ENCODE measurements around the gene C15orf62.

The C15orf62 gene

GRCh38 chr15:40737048-40737447 lies 32.7 kb upstream of the C15orf62 start:
- H3K4me3 ChIP-seq = no peak overlapping the region
- no peak overlapping the region for H3K27ac ChIP-seq
- no peak for DNase-seq (ENCODE audit: low spot score)
- TF ChIP-seq, protein P1, sequence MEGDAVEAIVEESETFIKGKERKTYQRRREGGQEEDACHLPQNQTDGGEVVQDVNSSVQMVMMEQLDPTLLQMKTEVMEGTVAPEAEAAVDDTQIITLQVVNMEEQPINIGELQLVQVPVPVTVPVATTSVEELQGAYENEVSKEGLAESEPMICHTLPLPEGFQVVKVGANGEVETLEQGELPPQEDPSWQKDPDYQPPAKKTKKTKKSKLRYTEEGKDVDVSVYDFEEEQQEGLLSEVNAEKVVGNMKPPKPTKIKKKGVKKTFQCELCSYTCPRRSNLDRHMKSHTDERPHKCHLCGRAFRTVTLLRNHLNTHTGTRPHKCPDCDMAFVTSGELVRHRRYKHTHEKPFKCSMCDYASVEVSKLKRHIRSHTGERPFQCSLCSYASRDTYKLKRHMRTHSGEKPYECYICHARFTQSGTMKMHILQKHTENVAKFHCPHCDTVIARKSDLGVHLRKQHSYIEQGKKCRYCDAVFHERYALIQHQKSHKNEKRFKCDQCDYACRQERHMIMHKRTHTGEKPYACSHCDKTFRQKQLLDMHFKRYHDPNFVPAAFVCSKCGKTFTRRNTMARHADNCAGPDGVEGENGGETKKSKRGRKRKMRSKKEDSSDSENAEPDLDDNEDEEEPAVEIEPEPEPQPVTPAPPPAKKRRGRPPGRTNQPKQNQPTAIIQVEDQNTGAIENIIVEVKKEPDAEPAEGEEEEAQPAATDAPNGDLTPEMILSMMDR (IDR thresholded peaks at IDR 0.05) = no peak

DNA sequence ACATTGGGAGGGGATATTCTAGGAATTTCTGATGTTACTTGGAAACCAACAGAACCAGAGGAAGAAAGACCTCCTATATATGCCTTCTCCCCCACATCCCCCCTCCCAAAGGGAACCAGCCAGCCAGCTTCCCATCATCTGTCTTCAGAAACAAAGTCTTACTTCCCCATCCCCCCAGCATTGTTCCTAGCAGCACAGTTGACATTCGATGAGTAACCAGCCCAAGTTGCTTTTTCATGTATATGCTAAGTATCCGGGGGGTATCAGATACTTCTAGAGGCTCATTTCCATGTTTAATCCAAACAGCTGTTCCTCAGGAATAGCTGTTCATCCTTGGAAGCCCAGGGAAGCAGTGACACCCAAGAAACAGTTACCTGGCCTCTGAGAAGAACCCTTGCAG lies 30.7 kb upstream of the C15orf62 start:
- H3K4me3 ChIP-seq = no peak overlapping the region
- no peak overlapping the region for H3K27ac ChIP-seq
- DNase-seq (ENCODE audit: low spot score) = no peak
- TF ChIP-seq, protein P1 (IDR thresholded peaks at IDR 0.05) = no peak

GRCh38 chr15:40739854-40740253 lies 29.9 kb upstream of the C15orf62 start:
- TF ChIP-seq, protein P1 (IDR thresholded peaks at IDR 0.05) = no peak
- no peak for DNase-seq (ENCODE audit: low spot score)
- H3K4me3 ChIP-seq = no peak overlapping the region
- no peak overlapping the region for H3K27ac ChIP-seq

DNA sequence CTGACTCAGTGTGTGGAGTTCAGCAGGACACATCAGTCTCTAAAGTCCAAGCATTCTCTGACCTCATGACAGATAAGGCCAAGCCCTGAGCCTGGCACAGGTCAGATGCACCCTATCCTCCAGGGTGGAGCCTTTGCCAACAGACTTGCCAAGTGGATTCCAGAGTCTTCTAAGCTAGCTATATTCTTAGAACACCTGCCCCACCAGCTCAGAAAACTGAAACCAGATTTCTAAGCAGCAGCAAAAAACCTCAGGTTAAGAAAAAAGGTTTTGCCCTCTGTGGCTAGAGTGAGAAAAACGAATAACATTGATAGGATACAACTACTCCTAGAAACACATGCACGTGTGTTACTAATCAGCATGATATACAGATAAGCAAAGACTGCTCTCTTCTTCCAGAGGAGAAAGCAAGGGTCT lies 26.3 kb upstream of the C15orf62 start:
- DNase-seq (ENCODE audit: low spot score) = no peak
- Histone ChIP-seq H3K4me3 (no peak overlapping the region), H3K27ac (no peak overlapping the region)
- TF ChIP-seq, protein P1 (IDR thresholded peaks at IDR 0.05) = no peak

GRCh38 chr15:40743921-40744814 lies 25.6 kb upstream of the C15orf62 start:
- no peak for DNase-seq (ENCODE audit: low spot score)
- no peak overlapping the region for H3K27ac ChIP-seq
- TF ChIP-seq, protein P1 (IDR thresholded peaks at IDR 0.05) = no peak
- H3K4me3 ChIP-seq = no peak overlapping the region

GRCh38 chr15:40744815-40745152 lies 25.0 kb upstream of the C15orf62 start:
- TF ChIP-seq, protein P1 (IDR thresholded peaks at IDR 0.05) = no peak
- Histone ChIP-seq H3K27ac (no peak overlapping the region), H3K4me3 (no peak overlapping the region)
- DNase-seq (ENCODE audit: low spot score) = no peak

DNA sequence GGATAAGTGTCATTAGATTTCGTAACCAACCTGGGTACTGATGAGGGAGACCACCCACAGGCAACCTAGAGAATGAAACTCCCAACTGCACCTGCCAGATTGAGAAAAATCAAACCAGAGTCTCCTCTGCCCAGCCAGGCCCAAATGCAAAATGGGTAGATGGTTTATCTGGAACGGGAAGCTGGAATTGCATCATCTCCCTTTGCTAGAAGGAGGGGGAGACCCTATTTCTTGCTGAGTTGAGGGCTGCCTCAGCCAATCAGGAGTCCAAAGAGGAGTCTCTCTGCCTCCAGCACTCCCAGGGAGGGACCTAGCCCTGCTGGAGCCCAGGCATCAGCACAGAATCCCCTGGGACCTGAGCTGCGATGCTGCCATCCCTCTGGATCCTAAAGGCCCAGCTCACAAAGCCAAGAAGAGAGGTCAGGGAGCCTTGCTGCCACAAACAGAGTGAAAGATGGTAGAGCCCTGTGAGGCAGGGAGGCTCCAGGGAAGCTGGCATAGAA lies 22.8 kb upstream of the C15orf62 start:
- Histone ChIP-seq H3K4me3 (no peak overlapping the region), H3K27ac (no peak overlapping the region)
- TF ChIP-seq, protein P1 (IDR thresholded peaks at IDR 0.05) = no peak
- DNase-seq (ENCODE audit: low spot score) = no peak
